GM18520 (cell line): Measurements from ENCODE around the gene NEURL4.
"Not testable (repeated sequence)": the region's sequence is repeated elsewhere in the genome, so short reads cannot be mapped to it uniquely, and the experiment has no call there.

Experiments
- ATAC-seq: cut with Tn5 transposase; IDR thresholded peaks from one replicate; pipeline ENCODE4 v1.9.1; 2021; ENCODE audit not compliant: unreplicated experiment

The NEURL4 gene

DNA sequence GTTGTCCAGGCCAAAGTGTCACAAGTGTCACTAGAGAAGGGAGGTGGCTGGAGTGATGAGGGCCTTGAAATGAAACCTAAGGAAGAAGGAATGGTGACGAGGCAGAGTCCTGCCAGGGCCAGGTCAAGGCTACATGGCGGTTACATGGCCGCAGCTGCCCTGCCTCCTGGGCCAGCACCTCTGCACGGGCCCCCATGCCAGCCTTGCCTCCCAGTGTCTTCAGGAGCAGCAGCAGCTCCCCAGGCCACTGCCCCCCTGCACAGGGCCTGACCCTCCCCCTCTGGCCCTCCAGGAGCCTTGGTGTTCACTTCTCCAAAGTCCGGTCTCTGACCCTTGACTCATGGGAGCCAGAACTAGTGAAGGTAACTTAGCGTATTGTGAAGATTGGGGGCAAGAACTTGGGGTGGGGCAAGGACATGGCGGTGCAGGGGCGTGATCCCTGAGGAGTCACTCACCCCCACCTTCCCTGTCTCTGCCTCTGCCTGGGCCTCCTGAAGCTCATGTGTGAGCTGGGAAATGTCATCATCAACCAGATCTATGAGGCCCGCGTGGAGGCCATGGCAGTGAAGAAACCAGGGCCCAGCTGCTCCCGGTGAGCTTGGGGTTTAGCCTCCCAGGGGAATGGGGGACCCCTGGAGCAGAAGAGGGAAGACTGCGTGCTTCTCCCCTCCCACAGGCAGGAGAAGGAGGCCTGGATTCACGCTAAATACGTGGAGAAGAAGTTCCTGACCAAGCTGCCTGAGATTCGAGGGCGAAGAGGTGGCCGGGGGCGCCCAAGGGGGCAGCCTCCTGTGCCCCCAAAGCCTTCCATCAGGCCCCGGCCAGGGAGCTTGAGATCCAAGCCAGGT is 18.7 kb upstream of the NEURL4 start:
- no peak for ATAC-seq

DNA sequence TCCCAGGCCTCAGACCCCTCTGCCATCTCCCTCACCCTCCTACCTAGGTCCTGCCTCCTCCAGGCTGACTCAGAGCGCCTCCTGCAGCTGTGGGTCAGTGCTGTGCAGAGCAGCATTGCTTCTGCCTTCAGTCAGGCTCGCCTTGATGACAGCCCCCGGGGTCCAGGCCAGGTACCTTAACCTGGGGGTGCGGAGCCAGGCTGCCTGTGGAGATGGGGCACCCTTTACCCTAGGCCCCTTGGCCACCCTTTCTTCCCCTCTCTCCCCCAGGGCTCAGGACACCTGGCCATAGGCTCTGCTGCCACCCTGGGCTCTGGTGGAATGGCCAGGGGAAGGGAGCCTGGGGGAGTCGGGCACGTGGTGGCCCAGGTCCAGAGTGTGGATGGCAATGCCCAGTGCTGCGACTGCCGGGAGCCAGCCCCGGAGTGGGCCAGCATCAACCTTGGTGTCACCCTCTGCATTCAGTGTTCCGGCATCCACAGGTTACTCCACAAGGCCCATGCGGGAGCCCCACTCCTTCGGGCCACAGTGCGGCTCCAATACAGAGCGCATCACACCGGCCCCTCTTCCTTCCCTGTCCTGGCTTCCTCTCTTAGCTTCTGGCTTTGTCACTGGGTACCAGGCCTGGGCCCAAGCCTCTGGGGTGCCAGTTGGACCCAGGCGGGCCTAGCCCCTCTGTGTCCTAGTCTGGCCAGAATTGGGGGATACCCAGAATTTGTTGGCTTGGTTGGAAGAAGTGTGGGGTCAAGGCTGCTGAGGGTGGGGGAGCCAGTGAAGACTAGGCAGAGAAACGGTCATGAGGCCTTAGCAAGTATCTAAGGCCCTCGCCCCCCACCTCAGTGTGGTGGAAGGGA is 17.9 kb upstream of the NEURL4 start:
- ATAC-seq: no peak

DNA sequence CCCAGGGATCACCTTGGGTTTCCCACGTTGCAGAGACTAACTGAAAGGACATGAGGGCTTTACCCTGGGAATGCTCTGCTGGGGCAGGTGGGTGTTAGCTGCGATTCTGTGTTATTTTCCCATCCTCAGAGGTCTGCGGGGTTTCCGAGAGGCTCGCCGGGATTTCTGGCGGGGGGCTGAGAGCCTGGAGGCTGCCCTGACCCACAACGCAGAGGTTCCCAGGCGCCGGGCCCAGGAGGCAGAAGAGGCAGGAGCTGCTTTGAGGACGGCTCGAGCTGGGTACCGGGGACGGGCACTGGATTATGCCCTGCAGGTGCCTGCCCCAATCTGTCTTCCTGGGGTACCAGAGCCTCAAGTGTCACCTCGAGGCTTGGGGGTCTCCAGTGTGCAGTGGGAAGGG is 14.1 kb upstream of the NEURL4 start:
- ATAC-seq: no peak

DNA sequence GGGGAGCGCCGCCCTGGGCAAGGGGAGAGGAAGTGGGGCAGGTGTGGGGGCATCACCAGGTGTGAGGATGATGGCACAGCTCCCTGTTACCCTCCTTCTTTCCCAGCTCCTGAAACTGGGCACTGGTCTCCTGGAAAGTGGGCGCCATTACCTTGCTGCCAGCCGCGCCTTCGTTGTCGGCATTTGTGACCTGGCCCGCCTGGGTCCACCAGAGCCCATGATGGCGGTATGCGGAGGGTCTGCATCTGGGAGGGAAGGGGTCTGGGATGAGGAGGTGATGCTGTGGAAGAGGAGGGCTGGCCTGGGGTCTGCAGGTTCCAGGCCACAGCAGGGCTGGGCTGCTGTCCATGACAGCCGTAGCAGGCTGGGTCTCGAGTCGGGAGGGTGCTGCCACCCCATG is 12.7 kb upstream of the NEURL4 start:
- no peak for ATAC-seq

DNA sequence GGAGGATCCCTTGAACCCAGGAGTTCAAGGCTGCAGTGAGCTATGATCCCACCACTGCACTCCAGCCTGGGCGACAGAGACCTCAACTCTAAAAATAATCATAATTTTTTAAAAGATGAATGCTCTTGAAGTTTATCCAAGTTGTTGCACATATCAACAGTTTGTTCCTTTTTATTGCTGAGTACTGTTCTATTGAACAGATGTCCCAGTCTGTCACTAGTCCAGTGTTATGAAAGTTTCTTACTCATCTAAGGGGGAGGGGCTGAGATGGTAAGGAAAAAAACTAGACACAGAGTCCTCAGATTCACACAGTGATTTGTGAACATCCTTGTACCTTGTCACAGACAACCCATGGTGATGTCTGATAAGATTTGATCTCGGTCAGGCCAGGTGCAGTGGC is 11.0 kb upstream of the NEURL4 start:
- ATAC-seq: no peak

DNA sequence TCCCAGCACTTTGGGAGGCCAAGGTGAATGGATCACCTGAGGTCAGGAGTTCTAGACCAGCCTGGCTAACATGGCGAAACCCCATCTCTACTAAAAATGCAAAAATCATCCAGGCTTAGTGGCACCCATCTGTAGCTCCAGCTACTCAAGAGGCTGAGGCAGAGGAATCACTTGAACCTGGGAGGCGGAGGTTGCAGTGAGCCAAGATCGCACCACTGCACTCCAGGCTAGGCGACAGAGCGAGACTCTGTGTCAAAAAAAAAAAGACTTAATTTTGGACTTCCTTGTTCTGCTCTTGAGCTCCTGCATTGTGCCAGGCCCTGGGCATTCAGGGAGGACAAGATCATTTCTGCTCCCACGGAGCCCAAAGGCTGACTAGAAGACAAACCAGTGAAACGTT is 8.5 kb upstream of the NEURL4 start:
- ATAC-seq: not testable (repeated sequence)

DNA sequence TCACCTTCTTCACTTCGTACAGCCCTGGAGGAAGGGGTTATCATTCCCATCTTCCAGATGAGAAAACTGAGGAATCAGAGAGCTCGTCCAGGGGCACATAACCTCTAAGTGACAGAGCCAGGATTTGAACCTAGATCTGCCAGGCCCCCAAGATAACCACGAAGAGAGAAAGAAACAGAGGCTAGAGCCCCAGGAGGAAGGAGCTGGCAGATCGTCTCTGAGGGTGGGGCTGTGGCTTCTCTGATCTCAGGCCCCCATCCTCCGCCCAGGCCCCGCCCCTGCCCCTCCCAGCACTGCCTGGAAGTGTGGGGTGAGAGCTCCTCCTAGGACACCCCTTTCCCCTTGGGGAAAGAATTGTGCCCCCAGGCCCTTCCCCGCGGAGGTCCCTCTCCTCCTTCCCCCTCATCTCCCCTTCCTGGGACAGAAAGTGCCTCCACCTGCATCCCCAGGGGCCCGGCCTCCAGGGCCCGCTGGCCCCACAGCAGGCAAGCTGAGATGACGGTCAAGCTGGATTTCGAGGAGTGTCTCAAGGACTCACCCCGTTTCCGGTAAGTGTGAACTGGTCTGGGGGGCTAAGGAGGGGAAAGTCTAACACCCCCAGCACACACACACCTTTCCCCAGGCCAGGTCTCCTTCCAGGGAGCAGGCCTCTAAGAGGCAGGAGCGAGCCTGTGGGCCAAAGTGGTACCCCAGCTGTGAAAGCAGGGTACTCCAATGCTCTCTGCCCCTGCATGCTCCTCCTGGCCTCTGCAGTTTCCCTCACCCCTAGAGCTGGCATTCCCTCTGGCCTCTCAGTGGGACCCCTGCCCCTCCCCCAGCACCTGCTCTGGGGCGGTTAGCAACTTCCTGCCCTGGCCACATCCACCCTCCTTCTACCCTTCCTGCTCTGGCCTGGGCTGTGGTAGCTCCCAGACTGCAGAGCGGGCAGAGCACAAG is 7.4 kb upstream of the NEURL4 start, which contains the start of gene ACAP1:
TSS of gene ACAP1 (plus strand) at position 290 of the 936 bp plus-strand sequence. CDS start at position 496, 206 bp downstream.
- ATAC-seq: peak; percentile 30

DNA sequence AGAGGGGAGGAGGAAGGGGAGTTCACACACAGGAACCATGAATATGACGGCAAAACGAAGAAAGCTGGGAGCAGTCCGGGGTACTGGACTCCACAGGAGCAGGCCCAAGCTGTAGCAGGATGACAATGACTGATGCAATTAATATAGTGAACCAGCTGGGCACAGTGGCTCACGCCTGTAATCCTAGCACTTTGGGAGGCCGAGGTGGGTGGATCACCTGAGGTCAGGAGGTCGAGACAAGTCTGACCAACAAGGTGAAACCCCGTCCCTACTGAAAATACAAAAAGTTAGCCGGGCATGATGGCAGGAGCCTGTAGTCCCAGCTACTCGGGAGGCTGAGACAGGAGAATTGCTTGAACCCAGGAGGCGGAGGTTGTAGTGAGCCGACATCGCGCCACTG is 6.6 kb upstream of the NEURL4 start:
- not testable (repeated sequence) for ATAC-seq

DNA sequence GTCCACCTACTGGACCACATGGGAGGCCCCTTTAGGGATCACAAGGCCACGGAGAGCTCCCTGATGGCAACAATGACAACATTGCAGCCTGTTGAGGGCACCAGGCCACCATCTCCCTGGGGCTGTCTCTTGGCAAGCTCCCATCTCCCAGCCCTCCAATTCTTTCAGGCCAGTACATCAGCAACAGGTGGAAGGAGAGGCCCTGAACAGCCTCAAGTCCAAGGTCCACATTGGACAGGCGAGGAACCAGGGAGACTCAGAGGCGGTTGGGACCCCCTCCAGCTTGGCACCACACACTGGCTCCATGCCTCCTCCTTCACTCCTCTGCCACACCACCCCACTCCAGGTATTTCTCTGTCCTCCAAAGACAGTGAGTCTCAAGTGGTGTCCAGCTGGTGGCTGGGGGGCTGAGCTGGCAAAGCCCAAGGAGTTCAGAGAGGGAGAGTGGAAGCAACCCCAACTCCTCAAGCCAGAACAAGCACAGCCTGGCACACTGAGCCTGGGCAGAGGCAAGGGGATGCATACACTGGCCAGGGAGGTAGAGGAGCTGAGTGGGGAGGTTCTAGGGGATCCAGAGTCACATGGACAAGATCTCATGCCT is 5.9 kb upstream of the NEURL4 start:
- ATAC-seq: no peak

DNA sequence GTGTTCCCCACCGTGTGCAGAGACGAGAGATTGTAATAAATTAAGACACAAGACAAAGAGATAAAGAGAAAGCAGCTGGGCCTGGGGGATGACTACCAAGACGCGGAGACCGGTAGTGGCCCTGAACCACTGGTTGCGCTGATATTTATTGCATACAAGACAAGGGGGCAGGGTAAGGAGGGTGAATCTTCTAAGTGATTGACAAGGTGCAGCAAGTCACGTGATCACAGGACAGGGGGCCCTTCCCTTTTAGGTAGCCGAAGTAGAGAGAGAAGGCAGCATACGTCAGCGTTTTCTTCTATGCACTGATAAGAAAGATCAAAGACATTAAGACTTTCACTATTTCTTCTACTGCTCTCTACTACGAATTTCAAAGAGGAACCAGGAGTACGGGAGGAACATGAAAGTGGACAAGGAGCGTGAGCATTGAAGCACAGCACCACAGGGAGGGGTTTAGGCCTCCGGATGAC is 3.5 kb upstream of the NEURL4 start:
- not testable (repeated sequence) for ATAC-seq

DNA sequence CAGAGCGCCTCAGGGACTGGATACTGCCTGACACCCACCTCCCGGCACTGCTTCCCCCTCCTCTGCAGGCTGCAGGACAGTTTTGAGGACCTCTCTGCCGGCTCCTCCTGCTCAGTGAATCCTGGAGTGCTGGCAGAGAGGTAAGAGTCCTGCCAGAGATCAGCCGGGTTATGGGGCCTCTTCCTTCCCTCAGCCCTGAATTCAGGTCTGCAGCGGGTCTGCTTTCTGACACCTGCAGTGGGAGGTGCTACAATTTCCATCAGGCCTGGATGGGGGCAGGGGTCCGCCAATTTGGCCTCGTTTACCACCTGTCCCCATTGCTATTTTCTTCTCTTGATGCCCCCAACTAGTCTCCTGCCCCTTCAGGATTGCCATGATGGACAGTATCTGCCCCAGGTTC is 3.0 kb upstream of the NEURL4 start:
- ATAC-seq: no peak

DNA sequence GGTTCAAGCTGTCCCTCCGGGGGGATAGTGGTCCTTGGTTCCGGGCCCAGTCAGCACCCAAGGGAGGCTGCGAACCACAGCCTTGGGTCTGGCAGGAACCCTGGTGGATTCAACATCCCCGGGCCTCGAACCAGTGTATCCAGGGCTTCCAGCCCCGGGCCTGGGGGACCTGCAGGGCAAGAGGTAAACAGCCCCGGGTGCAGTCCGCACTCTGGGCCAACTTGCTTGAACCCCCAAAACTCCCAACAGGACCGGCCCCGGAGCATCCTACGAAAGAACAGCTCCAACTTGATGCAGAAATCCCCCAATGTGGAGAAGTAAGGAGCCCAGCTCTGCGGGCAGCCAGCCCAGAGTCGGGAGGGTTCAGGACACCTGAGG is 1.5 kb upstream of the NEURL4 start:
- ATAC-seq: no peak

DNA sequence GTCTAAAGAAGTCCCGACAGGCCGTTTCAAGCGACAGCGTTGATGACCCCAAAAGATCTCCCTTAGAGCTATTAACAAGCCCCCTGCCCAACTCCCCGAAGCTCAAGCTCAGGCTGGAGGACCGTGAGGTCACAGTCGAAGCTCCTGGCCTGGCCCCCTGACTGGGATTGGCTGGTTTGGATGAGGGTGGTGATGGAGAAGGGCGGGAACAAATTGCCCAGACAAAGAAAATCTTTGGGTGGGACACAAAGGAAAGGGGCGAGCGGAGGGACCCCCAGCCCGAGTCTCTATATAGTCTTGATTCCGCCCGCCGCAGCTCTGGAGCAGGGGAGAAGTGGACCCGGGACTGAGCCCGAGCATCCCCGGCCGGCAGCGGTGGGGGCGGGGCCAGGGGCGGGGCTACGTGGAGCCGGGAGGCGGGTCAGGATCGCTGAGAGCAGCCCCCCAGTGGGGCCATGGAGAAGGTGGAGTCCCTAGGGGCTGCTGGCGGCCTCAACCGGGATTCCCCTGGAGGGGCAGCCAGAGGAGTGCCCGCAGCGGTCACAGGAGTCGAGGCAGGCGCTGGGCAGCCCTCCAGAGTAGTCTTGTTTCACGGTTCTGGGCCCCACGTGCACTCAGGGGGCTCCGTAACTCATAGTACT is 982 bp upstream of the NEURL4 start:
- ATAC-seq: peak; percentile 19

DNA sequence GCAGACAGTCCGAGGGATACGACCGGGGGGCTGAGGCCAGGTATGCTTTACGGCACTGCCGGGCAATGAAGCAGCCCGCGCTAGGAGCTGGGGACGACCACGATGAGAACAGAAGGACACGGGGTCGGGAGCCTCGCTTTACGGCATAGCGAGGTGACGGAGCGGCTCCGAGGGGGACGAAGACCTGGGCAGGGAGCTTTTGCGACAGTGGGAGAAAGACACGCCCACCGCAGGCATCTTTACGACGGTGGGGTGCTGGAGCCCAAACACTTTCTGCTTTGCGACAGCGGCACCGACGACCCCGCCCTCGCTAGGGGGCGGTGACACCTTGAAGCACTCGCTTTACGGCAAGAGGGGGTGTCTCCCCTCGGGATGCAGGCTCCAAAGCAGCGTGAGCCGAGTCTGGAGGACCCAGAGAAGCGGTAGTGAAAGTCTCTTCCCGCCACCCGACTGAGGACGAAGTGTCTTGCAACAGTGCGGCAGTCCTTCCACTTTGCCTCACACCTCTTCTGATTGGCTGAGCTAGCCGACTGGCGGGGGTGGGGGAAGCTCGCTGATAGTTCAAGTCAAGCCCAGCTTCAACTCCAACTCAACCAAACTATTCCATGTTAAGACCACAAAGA is 350 bp upstream of the NEURL4 start:
- ATAC-seq: peak; percentile 52

DNA sequence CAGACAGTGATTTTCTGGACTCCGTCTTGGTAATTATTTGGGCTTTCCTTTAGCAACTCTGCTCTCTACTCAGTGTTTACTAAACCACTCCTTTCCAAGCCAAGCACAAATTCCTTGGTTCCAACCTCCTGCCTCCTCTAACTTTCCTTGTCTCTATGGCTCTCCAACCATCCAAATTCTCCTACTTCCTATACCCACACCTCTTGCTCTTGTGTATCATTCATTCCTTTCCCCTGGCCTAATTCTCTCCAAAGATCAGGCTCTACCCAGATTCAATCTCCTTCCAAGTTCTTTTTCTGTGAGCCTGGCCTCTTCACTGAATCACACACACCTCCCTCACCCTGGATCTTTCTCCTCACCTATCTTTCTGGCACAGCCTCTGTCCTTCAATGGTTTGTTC is 1.1 kb downstream of the NEURL4 start:
- ATAC-seq: no peak

DNA sequence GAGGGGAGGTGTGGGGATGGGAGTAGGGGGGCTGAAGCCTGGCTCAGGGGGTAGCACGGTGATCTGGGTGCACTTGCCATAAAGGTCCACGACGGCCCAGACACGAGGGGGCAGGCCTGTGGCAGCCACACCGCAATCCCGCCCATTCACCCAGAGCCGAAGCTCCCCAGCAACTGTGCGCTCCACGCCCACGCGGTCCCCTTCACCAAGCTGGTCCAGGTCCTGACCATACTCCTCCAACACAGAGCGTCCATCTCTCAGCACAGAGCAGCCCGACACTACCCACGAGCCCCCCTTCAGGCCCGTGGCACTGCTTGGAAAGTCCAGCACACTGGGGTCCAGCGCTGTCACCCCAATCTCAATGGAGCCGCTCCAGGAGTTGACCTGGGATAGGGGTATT is 1.6 kb downstream of the NEURL4 start:
- no peak for ATAC-seq

DNA sequence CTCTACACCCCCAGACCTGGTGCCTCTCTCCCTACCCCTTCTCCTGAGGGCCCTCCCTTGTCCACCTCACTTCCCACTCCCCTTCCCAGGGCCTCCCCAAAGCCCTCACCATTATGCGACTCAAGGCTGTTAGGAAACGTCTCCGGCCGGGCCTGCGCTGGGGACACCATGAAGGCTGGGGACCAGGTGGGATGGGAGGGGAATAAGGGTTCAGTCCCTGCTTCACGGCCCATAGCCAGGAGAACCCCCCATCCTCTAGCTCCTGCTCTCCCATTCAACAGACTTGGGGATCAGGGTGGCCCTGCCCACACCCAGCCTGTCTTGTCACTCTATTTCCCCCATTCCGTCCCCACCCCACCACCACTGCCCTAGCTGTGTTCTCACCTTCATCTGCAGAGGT is 2.1 kb downstream of the NEURL4 start:
- ATAC-seq: no peak

DNA sequence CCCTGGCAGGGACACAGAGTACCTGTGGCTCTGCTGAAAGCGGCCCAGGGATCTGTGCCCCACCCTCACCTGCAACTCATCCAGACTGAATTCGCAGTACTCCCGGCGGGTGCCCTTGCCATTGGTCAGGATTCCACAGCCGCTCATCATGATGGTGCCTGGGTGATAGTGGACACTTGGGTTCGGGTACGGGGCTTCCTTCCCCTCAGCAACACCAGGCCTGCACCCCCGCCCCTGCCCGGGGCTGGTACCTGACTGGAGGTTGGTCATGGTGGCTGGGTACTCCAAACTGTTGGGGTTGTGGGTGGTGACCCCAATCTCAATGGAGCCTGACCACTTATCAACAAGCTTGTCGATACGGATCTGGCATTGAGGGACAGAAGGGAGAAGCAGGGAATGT is 2.9 kb downstream of the NEURL4 start:
- ATAC-seq: no peak

DNA sequence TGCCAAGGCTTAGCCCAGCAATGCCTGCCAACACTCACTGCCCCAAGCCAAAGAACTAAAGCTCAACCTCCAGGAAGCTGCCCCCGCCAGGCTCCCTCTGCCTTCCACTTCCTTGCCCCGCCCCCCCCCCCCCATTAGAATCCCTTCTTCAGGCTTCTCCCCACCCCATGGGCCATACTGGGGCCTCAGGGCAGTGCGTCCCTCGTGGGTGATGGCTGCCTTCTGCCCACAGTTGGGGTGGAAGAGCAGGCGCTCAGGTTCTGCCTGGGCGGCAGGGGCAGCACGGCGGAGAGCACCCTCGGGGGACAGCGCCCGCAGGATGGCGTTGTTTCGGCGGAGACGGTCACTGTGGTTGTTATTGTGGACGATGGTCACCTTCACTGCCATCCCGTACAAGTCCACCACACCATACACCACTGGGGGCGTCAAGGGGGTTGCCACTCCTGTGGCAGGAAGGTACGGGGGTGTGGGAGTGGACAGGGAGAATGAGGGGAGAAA is 4.1 kb downstream of the NEURL4 start:
- no peak for ATAC-seq
